ENCODE results near the gene VSIG4.

GRCh38 chrX:66015152-66015831 is 24.6 kb downstream of the VSIG4 start:
- TF ChIP-seq CTCF (IDR thresholded peaks at IDR 0.05) (no peak), POLR2A (IDR thresholded peaks at IDR 0.05) (peak in 1 of 3 donors; percentile 29)

All from body of pancreas (tissue), 4 donors.